Heart left ventricle (tissue), 13 donors: ENCODE results near the gene OR4S2.

Experiments
- CTCF ChIP-seq, 12 donors: fragments of 200-600 bp; sonication (generic) in 4 of 12; IDR thresholded peaks; one replicate each; pipeline versions ENCODE4 v1.5.0 to v1.8.0; 2018 to 2022; ENCODE audit warnings: antibody characterized with exemption in 12 of 12, mild to moderate bottlenecking in 5 of 12
- POLR2A ChIP-seq, 2 donors: fragments of 450-650 bp; IDR thresholded peaks; one replicate each; pipeline ENCODE4 v1.6.1; 2017; ENCODE audit warnings: antibody characterized with exemption in 2 of 2, mild to moderate bottlenecking in 2 of 2, moderate library complexity in 2 of 2
- donor health status: ischemic (EF 13 %, LVEDD 7.1; RV severe dilation, severe dysfunction).
- donor health status: DM: no; HTN: yes; CAD: no.
- donor health status: DM: no; HTN: no; CAD: no.
- donor health status: ischemic (EF 25% LVEDD 6.9; RV normal size, moderate dysfunction).
- donor health status: ischemic (EF 25% LVEDD 5.7; RV mildly dilated, moderate dysfunction).
- donor health status: ischemic (EF 35%, LVEDD 5.7; RV mildly dilated, moderate dysfunction).
- donor health status: nonischemic (EF 11% LVEDD 7.7; RV severe dilation, severe dysfunction).
- donor health status: DM: yes; HTN: yes; CAD: no.
- donor health status: PGD.
- donor health status: ischemic (EF 29% LVEDD 5.4; RV normal size, mild dysfunction).
- donor health status: nonischemic (EF 23%, LVEDD 6.1; RV moderate dilation, normal function).

- TF ChIP-seq CTCF (IDR thresholded peaks at IDR 0.05) (no peak), POLR2A (IDR thresholded peaks at IDR 0.05) (no peak)
Observed at GRCh38 chr11:55673860-55674259, 25.7 kb downstream of the OR4S2 start.
